ENCODE measurements around the gene ANKS1B.
"Not testable (repeated sequence)": the region's sequence is repeated elsewhere in the genome, so short reads cannot be mapped to it uniquely, and the experiment has no call there.

Gene ANKS1B

GRCh38 chr12:99054601-99055128, 930.1 kb downstream of the ANKS1B start:
- no peak for DNase-seq (ENCODE audit: low spot score)

- no peak for DNase-seq (ENCODE audit: low spot score)
Measured at GRCh38 chr12:99053616-99054362, 930.9 kb downstream of the ANKS1B start.

- DNase-seq (ENCODE audit: low spot score), result no peak
Measured at GRCh38 chr12:99049774-99050173, 935.0 kb downstream of the ANKS1B start.

- no peak for DNase-seq (ENCODE audit: low spot score)
Measured at GRCh38 chr12:99045158-99045557, 939.6 kb downstream of the ANKS1B start.

GRCh38 chr12:99043319-99043914, 941.3 kb downstream of the ANKS1B start:
- DNase-seq (ENCODE audit: low spot score), result peak; percentile 4

- no peak for DNase-seq (ENCODE audit: low spot score)
Measured at GRCh38 chr12:99042226-99042625, 942.5 kb downstream of the ANKS1B start.

- no peak for DNase-seq (ENCODE audit: low spot score)
Measured at GRCh38 chr12:99039367-99040120, 945.2 kb downstream of the ANKS1B start.

GRCh38 chr12:99036566-99036965, 948.2 kb downstream of the ANKS1B start:
- no peak for DNase-seq (ENCODE audit: low spot score)

GRCh38 chr12:99035803-99036202, 948.9 kb downstream of the ANKS1B start:
- DNase-seq (ENCODE audit: low spot score), result no peak

- DNase-seq (ENCODE audit: low spot score), result not testable (repeated sequence)
Measured at GRCh38 chr12:99034201-99034600, 950.5 kb downstream of the ANKS1B start.

GRCh38 chr12:99029511-99030271, 955.0 kb downstream of the ANKS1B start:
- no peak for DNase-seq (ENCODE audit: low spot score)

GRCh38 chr12:99027461-99027860, 957.3 kb downstream of the ANKS1B start:
- no peak for DNase-seq (ENCODE audit: low spot score)

- DNase-seq (ENCODE audit: low spot score), result no peak
Measured at GRCh38 chr12:99027055-99027393, 957.7 kb downstream of the ANKS1B start.

- DNase-seq (ENCODE audit: low spot score), result no peak
Measured at GRCh38 chr12:99026332-99027054, 958.2 kb downstream of the ANKS1B start.

GRCh38 chr12:99024870-99025269, 959.9 kb downstream of the ANKS1B start:
- no peak for DNase-seq (ENCODE audit: low spot score)

- DNase-seq (ENCODE audit: low spot score), result no peak
Measured at GRCh38 chr12:99024191-99024590, 960.5 kb downstream of the ANKS1B start.

GRCh38 chr12:99020871-99021270, 963.9 kb downstream of the ANKS1B start:
- no peak for DNase-seq (ENCODE audit: low spot score)

GRCh38 chr12:99019798-99020197, 964.9 kb downstream of the ANKS1B start:
- DNase-seq (ENCODE audit: low spot score), result no peak

GRCh38 chr12:99017971-99018370, 966.8 kb downstream of the ANKS1B start:
- DNase-seq (ENCODE audit: low spot score), result no peak

- DNase-seq (ENCODE audit: low spot score), result no peak
Measured at GRCh38 chr12:99009654-99010296, 975.0 kb downstream of the ANKS1B start.

- no peak for DNase-seq (ENCODE audit: low spot score)
Measured at GRCh38 chr12:99005601-99006000, 979.1 kb downstream of the ANKS1B start.

All from CD4-positive, alpha-beta T cell treated with Interleukin-6 at 100 ng/mL for 8 hours (primary cell).